ENCODE results near the gene METTL4.

DNA sequence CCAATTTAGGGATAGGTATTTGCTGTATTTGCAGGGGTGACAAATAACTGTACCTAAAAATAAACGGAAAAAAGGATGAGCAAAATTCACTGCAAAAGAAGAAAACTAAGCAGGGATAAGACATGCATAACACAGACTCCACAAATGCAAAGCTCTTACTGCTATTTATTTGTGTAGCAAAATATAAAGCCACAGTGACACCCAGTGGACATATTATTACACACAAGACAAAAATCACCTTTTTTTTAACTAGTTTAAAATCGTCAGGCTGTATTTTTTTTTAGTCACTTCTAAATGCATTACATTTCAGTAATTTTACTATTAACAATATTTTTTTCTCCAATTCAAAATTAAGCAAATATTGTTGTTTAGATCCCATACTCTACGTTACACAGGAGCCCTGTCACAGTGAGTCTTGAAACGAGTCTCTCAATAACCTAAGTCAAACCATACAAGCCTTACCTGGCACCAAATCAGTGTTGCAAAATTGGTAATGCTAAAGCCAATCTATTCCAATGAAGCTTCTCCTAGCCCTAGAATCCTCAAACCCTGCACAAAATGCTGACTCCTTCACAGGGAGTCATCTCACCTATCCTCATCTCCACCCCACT lies 23.7 kb downstream of the METTL4 start:
- TF ChIP-seq GATA2 (IDR thresholded peaks at IDR 0.05; ENCODE audit: low read depth, low read length) (no peak), GATA3 (IDR thresholded peaks at IDR 0.05; ENCODE audit: low read depth, low read length) (no peak)
